ENCODE measurements around the gene CPVL. TPM values are rescaled to one million over a fixed set of nuclear protein-coding genes. Genes with fewer than 3 reads are reported as not detected.

The CPVL gene
- total RNA-seq, 6 experiments from 2014 or later = 6.2 to 23.4 (median 8.8) TPM

DNA sequence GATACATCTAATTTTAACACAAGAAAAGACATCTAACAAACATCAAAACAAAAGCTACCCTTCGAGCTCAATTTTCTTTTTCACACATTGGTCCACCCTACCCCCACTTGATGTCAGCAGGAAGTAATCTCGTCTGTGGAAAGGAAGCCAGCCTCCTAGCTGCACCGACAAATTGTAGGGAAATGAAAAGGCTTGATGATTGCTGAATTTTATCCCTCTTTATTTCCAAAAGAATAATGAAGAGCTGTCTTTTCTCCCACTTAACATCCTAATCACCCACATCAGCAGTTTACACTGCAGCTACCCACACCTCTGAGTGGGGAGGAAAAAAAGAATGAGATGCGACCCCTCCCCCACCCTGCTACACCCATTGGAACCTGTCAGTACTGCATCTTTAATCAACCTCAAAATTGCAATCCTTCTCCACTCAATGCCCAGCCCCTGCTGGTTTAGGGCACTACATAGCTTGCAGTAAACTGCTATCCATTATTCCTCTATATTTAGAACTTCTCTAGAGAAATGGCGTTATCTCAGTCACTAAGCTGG, 10.6 kb upstream of the CPVL start:
- ATAC-seq (no peak), DNase-seq (no peak)
- Histone ChIP-seq H3K27ac (no peak overlapping the region), H3K9me3 (no peaks in the 10 kb centered on the region), H3K27me3 (no peaks in the 10 kb centered on the region), H3K4me1 (no peaks in the 10 kb centered on the region), H3K4me3 (no peak overlapping the region), H3K36me3 (no peaks in the 10 kb centered on the region)
- intact Hi-C loops (cut with DNase I) = no loop called here
- WGBS (ENCODE audit: insufficient coverage, low coverage, low lambda C conversion rate, missing lambda C conversion rate) = 45% methylated on average over 5 of the region's 5 CpGs
- no peak for TF ChIP-seq POLR2A (IDR thresholded peaks at IDR 0.05)
- TF ChIP-seq, protein P1, sequence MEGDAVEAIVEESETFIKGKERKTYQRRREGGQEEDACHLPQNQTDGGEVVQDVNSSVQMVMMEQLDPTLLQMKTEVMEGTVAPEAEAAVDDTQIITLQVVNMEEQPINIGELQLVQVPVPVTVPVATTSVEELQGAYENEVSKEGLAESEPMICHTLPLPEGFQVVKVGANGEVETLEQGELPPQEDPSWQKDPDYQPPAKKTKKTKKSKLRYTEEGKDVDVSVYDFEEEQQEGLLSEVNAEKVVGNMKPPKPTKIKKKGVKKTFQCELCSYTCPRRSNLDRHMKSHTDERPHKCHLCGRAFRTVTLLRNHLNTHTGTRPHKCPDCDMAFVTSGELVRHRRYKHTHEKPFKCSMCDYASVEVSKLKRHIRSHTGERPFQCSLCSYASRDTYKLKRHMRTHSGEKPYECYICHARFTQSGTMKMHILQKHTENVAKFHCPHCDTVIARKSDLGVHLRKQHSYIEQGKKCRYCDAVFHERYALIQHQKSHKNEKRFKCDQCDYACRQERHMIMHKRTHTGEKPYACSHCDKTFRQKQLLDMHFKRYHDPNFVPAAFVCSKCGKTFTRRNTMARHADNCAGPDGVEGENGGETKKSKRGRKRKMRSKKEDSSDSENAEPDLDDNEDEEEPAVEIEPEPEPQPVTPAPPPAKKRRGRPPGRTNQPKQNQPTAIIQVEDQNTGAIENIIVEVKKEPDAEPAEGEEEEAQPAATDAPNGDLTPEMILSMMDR (IDR thresholded peaks at IDR 0.05) = no peak

DNA sequence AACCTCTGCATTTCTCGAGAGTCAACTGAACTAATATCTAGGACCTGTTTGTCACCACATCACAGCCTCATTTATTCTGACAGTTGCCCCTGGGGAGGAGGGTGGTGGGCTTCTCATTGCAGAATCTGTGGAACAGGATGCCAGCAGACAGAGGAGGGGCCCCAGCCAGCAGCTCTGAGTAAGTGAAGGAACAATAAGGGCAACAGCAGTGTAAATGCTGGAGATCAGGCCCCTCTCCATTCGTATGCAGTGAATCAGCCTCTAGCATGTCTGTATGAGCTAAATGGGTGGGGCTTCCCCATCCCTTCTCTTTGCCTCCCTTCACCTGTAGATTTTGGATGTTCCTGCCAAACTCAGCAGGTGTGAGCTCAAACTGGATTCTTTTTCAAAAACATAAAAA, 7.7 kb upstream of the CPVL start:
- intact Hi-C loops (cut with DNase I) = no loop called here

GRCh38 chr7:29150856-29151255, 4.5 kb upstream of the CPVL start:
- 70% methylated on average over 2 of the region's 2 CpGs for WGBS (ENCODE audit: insufficient coverage, low coverage, low lambda C conversion rate, missing lambda C conversion rate)
- Histone ChIP-seq H3K27me3 (no peaks in the 10 kb centered on the region), H3K4me3 (no peak overlapping the region), H3K4me1 (peaks cover 0 to 6% (median 0%) of the 10 kb centered on the region in 4 donors), H3K36me3 (no peaks in the 10 kb centered on the region), H3K9me3 (no peaks in the 10 kb centered on the region), H3K27ac (no peak overlapping the region)
- ATAC-seq (no peak), DNase-seq (no peak)
- TF ChIP-seq POLR2A (IDR thresholded peaks at IDR 0.05) = no peak
- TF ChIP-seq, protein P1 (IDR thresholded peaks at IDR 0.05) = no peak
- intact Hi-C loops (cut with DNase I) = no loop called here

More for the DNA sequence above, 7.7 kb upstream of the CPVL start:
- no peak overlapping the region for H3K4me3 ChIP-seq
- no peaks in the 10 kb centered on the region for H3K9me3 ChIP-seq
- no peaks in the 10 kb centered on the region for H3K27me3 ChIP-seq
- TF ChIP-seq POLR2A (IDR thresholded peaks at IDR 0.05) = no peak
- TF ChIP-seq, protein P1 (IDR thresholded peaks at IDR 0.05) = no peak
- H3K36me3 ChIP-seq = no peaks in the 10 kb centered on the region
- WGBS (ENCODE audit: insufficient coverage, low coverage, low lambda C conversion rate, missing lambda C conversion rate) = 94% methylated on average over 2 of the region's 2 CpGs
- DNase-seq (no peak), ATAC-seq (no peak)
- no peak overlapping the region for H3K27ac ChIP-seq
- no peaks in the 10 kb centered on the region for H3K4me1 ChIP-seq

DNA sequence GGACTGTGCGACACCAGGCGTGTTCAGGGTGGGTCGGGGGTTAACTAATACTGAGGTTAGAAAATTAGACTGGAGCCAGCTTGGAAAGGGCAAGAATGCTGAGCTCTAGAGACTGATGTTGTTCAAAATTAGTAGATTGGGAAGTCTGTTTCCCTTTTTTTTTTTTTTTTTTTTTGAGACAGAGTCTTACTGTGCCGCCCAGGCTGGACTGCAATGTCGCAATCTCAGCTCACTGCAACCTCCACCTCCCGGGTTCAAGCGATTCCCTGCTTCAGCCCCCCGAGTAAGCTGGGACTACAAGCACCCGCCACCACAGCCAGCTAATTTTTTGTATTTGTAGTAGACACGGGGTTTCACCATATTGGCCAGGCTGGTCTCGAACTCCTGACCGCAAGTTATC, 2.7 kb upstream of the CPVL start:
- 85% methylated on average over 9 of the region's 12 CpGs for WGBS (ENCODE audit: insufficient coverage, low coverage, low lambda C conversion rate, missing lambda C conversion rate)
- ATAC-seq (peak in 1 of 4 donors; percentile 7), DNase-seq (no peak)
- no peaks in the 10 kb centered on the region for H3K27me3 ChIP-seq
- no peak overlapping the region for H3K27ac ChIP-seq
- TF ChIP-seq POLR2A (IDR thresholded peaks at IDR 0.05) = no peak
- TF ChIP-seq, protein P1 (IDR thresholded peaks at IDR 0.05) = no peak
- intact Hi-C loops (cut with DNase I) = no loop called here
- H3K4me1 ChIP-seq = peaks cover 0 to 6% (median 0%) of the 10 kb centered on the region in 4 donors
- H3K36me3 ChIP-seq = no peaks in the 10 kb centered on the region
- no peak overlapping the region for H3K4me3 ChIP-seq
- H3K9me3 ChIP-seq = no peaks in the 10 kb centered on the region
